GM12878 (cell line): ENCODE results near the gene C19orf47. TPM values are rescaled to one million over a fixed set of nuclear protein-coding genes. Genes with fewer than 3 reads are reported as not detected.
A peak's percentile ranks its signal among the peaks of the same experiment; 100 is the strongest.

ENCODE experiments used
- CHD1 ChIP-seq: IDR thresholded peaks from 2 replicates; pipeline ENCODE4 v1.6.1; 2012; ENCODE audit warnings: low read depth, low read length, improper control_type of control experiment
- DPF2 ChIP-seq: fragments of 450-650 bp; IDR thresholded peaks from 2 replicates; pipeline ENCODE4 v1.6.1; 2017; ENCODE audit warnings: mild to moderate bottlenecking
- E4F1 ChIP-seq: fragments of 450-650 bp; IDR thresholded peaks from 2 replicates; pipeline ENCODE4 v1.6.1; 2018; ENCODE audit warnings: borderline replicate concordance, mild to moderate bottlenecking; ENCODE audit not compliant: partially characterized antibody
- FOXK2 ChIP-seq: fragments of 450-650 bp; IDR thresholded peaks from 2 replicates; pipeline ENCODE4 v1.6.1; 2017; ENCODE audit warnings: mild to moderate bottlenecking, moderate library complexity
- MEF2A ChIP-seq: IDR thresholded peaks from 2 replicates; pipeline ENCODE4 v1.6.1; 2011; ENCODE audit warnings: low read depth, mild to moderate bottlenecking, low read length, moderate library complexity; ENCODE audit not compliant: insufficient read depth
- MXI1 ChIP-seq: fragments of 150-350 bp; IDR thresholded peaks from 2 replicates; pipeline ENCODE4 v1.6.1; 2011; ENCODE audit warnings: low read depth, mild to moderate bottlenecking, inconsistent platforms, low read length, improper control_type of control experiment
- PBX3 ChIP-seq: IDR thresholded peaks from 2 replicates; pipeline ENCODE4 v1.6.1; 2011; ENCODE audit warnings: mild to moderate bottlenecking, low read depth, low read length, moderate library complexity; ENCODE audit not compliant: insufficient replicate concordance
- POU2F2 ChIP-seq: IDR thresholded peaks from 3 replicates; pipeline ENCODE4 v1.6.1; 2011; ENCODE audit warnings: low read depth, mild to moderate bottlenecking, low read length, borderline replicate concordance
- RAD51 ChIP-seq: fragments of 450-650 bp; IDR thresholded peaks from 2 replicates; pipeline ENCODE4 v1.6.1; 2016; ENCODE audit warnings: moderate library complexity, mild to moderate bottlenecking, inconsistent platforms
- RBBP5 ChIP-seq: fragments of 200-600 bp; sonication (generic); conservative IDR thresholded peaks from 2 replicates; pipeline ENCODE4 v1.6.1; 2016
- SP1 ChIP-seq: IDR thresholded peaks from one replicate; pipeline ENCODE4 v1.6.1; 2011; ENCODE audit warnings: low read depth, low read length
- TCF7 ChIP-seq: IDR thresholded peaks from 2 replicates; pipeline ENCODE4 v1.6.1; 2014; ENCODE audit warnings: antibody characterized with exemption, borderline replicate concordance
- ZNF592 ChIP-seq: fragments of 450-650 bp; IDR thresholded peaks from 2 replicates; pipeline ENCODE4 v1.6.1; 2017; ENCODE audit warnings: mild to moderate bottlenecking, moderate library complexity
- polyA plus RNA-seq, 11 experiments: library from polyadenylated mRNA; depleted of rRNA in 4 of 11; unstranded in 6 of 11; stranded (reverse) in 5 of 11; fragments of >200 nt; fragmentation: Nextera tagmentation in 4 of 11; fragmentation: Illumina TruSeq in 1 of 11; extraction: Ambion mirVana in 4 of 11; extraction: Trizol in 1 of 11; gene quantifications; 1 replicate in 1 of 11; 2 replicates in 10 of 11; pipeline versions ENCODE4 v1.2.1 to v1.2.3, GENCODE V29; 2011 to 2016; ENCODE audit warnings: inconsistent platforms in 2 of 11, missing spikeins in 2 of 11, low read depth in 1 of 11
- total RNA-seq, 4 experiments: library from RNA; depleted of rRNA in 3 of 4; stranded (reverse); fragments of >200 nt in 3 of 4; fragmentation: Illumina TruSeq in 1 of 4; extraction: Trizol in 1 of 4; gene quantifications; 2 replicates each; pipeline versions ENCODE4 v1.2.1 to v1.2.3, GENCODE V29; 2013 to 2021
- TF ChIP-seq, protein P1 (sequence below): IDR thresholded peaks from 2 replicates; pipeline ENCODE4 v1.6.1; 2011; ENCODE audit warnings: borderline replicate concordance, low read depth, mild to moderate bottlenecking, moderate library complexity, low read length; ENCODE audit not compliant: insufficient read depth, poor library complexity, severe bottlenecking
- TF ChIP-seq, protein P2 (sequence below): IDR thresholded peaks from 2 replicates; pipeline ENCODE4 v1.6.1; 2011; ENCODE audit warnings: low read depth, mild to moderate bottlenecking, low read length, moderate library complexity, borderline replicate concordance; ENCODE audit errors: extremely low read depth
- TF ChIP-seq, protein P3 (sequence below): fragments of 450-650 bp; IDR thresholded peaks from 2 replicates; pipeline ENCODE4 v1.6.1; 2016; ENCODE audit warnings: mild to moderate bottlenecking
- TF ChIP-seq, protein P4 (sequence below): fragments of 450-650 bp; IDR thresholded peaks from 2 replicates; pipeline ENCODE4 v1.6.1; 2017; ENCODE audit warnings: borderline replicate concordance

Gene C19orf47
- total and polyA plus RNA-seq, 10 of the 15 experiments (the other 5 are each of a cell fraction or from before 2014, with no cell fraction given) = 0.11 to 29.1 (median 20.2) TPM

GRCh38 chr19:40358773-40359172, 10.6 kb upstream of the C19orf47 start (continued):
- TF ChIP-seq RAD51 = no peak
- TF ChIP-seq RBBP5 = no peak
- TF ChIP-seq, protein P1, sequence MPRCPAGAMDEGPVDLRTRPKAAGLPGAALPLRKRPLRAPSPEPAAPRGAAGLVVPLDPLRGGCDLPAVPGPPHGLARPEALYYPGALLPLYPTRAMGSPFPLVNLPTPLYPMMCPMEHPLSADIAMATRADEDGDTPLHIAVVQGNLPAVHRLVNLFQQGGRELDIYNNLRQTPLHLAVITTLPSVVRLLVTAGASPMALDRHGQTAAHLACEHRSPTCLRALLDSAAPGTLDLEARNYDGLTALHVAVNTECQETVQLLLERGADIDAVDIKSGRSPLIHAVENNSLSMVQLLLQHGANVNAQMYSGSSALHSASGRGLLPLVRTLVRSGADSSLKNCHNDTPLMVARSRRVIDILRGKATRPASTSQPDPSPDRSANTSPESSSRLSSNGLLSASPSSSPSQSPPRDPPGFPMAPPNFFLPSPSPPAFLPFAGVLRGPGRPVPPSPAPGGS = peak; percentile 71
- TF ChIP-seq, protein P2, sequence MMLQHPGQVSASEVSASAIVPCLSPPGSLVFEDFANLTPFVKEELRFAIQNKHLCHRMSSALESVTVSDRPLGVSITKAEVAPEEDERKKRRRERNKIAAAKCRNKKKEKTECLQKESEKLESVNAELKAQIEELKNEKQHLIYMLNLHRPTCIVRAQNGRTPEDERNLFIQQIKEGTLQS = no peak
- TF ChIP-seq TCF7 = no peak
- no peak for TF ChIP-seq CHD1
- TF ChIP-seq SP1 = peak; percentile 48
- TF ChIP-seq, protein P3, sequence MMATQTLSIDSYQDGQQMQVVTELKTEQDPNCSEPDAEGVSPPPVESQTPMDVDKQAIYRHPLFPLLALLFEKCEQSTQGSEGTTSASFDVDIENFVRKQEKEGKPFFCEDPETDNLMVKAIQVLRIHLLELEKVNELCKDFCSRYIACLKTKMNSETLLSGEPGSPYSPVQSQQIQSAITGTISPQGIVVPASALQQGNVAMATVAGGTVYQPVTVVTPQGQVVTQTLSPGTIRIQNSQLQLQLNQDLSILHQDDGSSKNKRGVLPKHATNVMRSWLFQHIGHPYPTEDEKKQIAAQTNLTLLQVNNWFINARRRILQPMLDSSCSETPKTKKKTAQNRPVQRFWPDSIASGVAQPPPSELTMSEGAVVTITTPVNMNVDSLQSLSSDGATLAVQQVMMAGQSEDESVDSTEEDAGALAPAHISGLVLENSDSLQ = no peak
- no peak for TF ChIP-seq MXI1
- TF ChIP-seq, protein P4, sequence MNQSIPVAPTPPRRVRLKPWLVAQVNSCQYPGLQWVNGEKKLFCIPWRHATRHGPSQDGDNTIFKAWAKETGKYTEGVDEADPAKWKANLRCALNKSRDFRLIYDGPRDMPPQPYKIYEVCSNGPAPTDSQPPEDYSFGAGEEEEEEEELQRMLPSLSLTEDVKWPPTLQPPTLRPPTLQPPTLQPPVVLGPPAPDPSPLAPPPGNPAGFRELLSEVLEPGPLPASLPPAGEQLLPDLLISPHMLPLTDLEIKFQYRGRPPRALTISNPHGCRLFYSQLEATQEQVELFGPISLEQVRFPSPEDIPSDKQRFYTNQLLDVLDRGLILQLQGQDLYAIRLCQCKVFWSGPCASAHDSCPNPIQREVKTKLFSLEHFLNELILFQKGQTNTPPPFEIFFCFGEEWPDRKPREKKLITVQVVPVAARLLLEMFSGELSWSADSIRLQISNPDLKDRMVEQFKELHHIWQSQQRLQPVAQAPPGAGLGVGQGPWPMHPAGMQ = no peak
- TF ChIP-seq ZNF592 = no peak
- no peak for TF ChIP-seq MEF2A
- peak; percentile 79 for TF ChIP-seq FOXK2
- TF ChIP-seq PBX3 = no peak
- TF ChIP-seq DPF2 = peak; percentile 87
- TF ChIP-seq E4F1 = no peak
- TF ChIP-seq POU2F2 = no peak
